ENCODE measurements around the gene RHOV. TPM values are rescaled to one million over a fixed set of nuclear protein-coding genes. Genes with fewer than 3 reads are reported as not detected.
A peak's percentile ranks its signal among the peaks of the same experiment; 100 is the strongest.

Gene RHOV, protein sequence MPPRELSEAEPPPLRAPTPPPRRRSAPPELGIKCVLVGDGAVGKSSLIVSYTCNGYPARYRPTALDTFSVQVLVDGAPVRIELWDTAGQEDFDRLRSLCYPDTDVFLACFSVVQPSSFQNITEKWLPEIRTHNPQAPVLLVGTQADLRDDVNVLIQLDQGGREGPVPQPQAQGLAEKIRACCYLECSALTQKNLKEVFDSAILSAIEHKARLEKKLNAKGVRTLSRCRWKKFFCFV
- total RNA-seq: not detected
- under 1 TPM in 2 of 3 donors, not detected in 1; 0.10 to 0.23 TPM for polyA plus RNA-seq
- long read RNA-seq, donor 1: 0 reads
- long read RNA-seq, donor 2: 0 reads

DNA sequence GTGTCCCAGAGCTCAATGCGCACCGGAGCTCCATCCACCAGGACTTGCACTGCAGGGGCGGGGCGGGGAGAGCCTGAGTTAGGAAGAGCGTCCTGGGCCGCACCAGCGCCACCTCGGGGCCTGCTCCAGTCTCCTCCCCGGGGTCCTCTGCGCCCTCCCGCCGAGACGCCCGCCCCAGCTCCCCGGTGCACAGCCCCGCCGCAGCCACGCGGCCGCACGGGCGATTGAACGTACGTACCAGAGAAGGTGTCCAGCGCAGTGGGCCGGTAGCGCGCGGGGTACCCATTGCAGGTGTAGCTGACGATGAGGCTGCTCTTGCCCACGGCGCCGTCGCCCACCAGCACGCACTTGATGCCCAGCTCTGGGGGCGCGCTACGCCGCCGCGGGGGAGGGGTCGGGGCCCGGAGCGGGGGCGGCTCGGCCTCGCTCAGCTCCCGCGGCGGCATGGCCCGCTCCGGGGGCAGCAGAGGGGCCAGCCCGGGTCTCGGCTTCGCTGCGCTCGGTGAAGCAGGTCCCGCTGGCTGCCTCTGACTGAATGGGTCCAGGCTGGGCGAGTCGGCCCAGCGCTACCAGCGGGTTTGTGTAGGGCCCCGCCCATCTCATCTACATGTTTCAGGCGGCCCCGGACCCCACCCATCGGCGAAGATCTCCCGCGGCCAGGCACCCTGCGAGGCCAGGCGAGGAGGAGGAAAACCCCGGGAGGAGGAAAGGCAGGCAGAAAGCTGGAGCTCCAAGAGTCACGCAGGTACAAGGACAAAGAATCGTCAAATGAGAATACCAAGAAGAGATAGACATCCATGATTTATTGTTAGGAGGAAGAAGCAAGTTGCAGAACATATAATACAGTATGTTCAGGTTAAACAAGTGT lies at the start of gene RHOV:
Gene RHOV (minus strand): TSS at position 541 of the 868 bp plus-strand sequence. CDS start 95 bp downstream, at position 446.
- Histone ChIP-seq H3K4me3 (peak within 1 kb of the TSS; percentile 70), H3K36me3 (ENCODE audit: insufficient read depth in 1 of 2, low read depth in 1 of 2) (no peaks in the 10 kb centered on the region), H3K27ac (no peak within 1 kb of the TSS), H3K4me1 (peaks cover 4% of the 10 kb centered on the region), H3K27me3 (ENCODE audit: insufficient read depth in 3 of 3, low read length in 2 of 3) (peaks cover 0 to 16% (median 6%) of the 10 kb centered on the region in 3 donors), H3K9me3 (no peaks in the 10 kb centered on the region)
- ATAC-seq (peak; percentile 58 to 88 (median 83)), DNase-seq (peak; percentile 44 to 66)
- intact Hi-C loops (cut with DNase I): no loop called here
- TF ChIP-seq, protein P1, sequence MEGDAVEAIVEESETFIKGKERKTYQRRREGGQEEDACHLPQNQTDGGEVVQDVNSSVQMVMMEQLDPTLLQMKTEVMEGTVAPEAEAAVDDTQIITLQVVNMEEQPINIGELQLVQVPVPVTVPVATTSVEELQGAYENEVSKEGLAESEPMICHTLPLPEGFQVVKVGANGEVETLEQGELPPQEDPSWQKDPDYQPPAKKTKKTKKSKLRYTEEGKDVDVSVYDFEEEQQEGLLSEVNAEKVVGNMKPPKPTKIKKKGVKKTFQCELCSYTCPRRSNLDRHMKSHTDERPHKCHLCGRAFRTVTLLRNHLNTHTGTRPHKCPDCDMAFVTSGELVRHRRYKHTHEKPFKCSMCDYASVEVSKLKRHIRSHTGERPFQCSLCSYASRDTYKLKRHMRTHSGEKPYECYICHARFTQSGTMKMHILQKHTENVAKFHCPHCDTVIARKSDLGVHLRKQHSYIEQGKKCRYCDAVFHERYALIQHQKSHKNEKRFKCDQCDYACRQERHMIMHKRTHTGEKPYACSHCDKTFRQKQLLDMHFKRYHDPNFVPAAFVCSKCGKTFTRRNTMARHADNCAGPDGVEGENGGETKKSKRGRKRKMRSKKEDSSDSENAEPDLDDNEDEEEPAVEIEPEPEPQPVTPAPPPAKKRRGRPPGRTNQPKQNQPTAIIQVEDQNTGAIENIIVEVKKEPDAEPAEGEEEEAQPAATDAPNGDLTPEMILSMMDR (IDR thresholded peaks at IDR 0.05): peak; percentile 22
- WGBS, 3 donors: 1 to 2% (median 1%) methylated on average over 60 to 74 of the region's 74 CpGs

- Histone ChIP-seq H3K27ac (peak overlapping the region; percentile 30), H3K4me3 (no peak overlapping the region), H3K4me1 (peaks cover 30% of the 10 kb centered on the region), H3K27me3 (ENCODE audit: insufficient read depth in 3 of 3, low read length in 2 of 3) (peaks cover 0 to 32% (median 7%) of the 10 kb centered on the region in 3 donors), H3K36me3 (ENCODE audit: insufficient read depth in 1 of 2, low read depth in 1 of 2) (no peaks in the 10 kb centered on the region), H3K9me3 (no peaks in the 10 kb centered on the region)
- intact Hi-C loops (cut with DNase I): no loop called here
- 19 to 34% (median 28%) methylated on average over 9 of the region's 9 CpGs for whole genome bisulfite sequencing, 3 donors
- TF ChIP-seq, protein P1 (IDR thresholded peaks at IDR 0.05): no peak
- peak; percentile 78 to 95 (median 87) for ATAC-seq
- DNase-seq: peak in 1 of 2 donors; percentile 77
Observed at GRCh38 chr15:40923551-40923950, 49.5 kb upstream of the RHOV start.

- Histone ChIP-seq H3K9me3 (no peaks in the 10 kb centered on the region), H3K27me3 (ENCODE audit: insufficient read depth in 3 of 3, low read length in 2 of 3) (peaks cover 0 to 23% (median 7%) of the 10 kb centered on the region in 3 donors), H3K36me3 (ENCODE audit: insufficient read depth in 1 of 2, low read depth in 1 of 2) (no peaks in the 10 kb centered on the region), H3K27ac (no peak overlapping the region), H3K4me3 (no peak overlapping the region), H3K4me1 (peaks cover 24% of the 10 kb centered on the region)
- DNase-seq (no peak), ATAC-seq (no peak)
- WGBS, 3 donors: 61 to 63% (median 62%) methylated on average over 10 of the region's 10 CpGs
- intact Hi-C loops (cut with DNase I): loop anchor here in 1 of 2 donors (1.0 kb wide), 1 partner anchor 10 kb away; no protein-coding TSS in a partner anchor
- TF ChIP-seq, protein P1 (IDR thresholded peaks at IDR 0.05): no peak
Observed at GRCh38 chr15:40922608-40923005, 48.6 kb upstream of the RHOV start.

- DNase-seq (no peak), ATAC-seq (no peak)
- H3K9me3 ChIP-seq: no peaks in the 10 kb centered on the region
- TF ChIP-seq, protein P1 (IDR thresholded peaks at IDR 0.05): no peak
- H3K27ac ChIP-seq: no peak overlapping the region
- intact Hi-C loops (cut with DNase I): loop anchor here in 1 of 2 donors (1.0 kb wide), 1 partner anchor 10 kb away; no protein-coding TSS in a partner anchor
- WGBS, 3 donors: 69 to 81% (median 70%) methylated on average over 5 of the region's 5 CpGs
- H3K4me3 ChIP-seq: no peak overlapping the region
- peaks cover 24% of the 10 kb centered on the region for H3K4me1 ChIP-seq
- H3K27me3 ChIP-seq (ENCODE audit: insufficient read depth in 3 of 3, low read length in 2 of 3): peaks cover 0 to 18% (median 7%) of the 10 kb centered on the region in 3 donors
- H3K36me3 ChIP-seq (ENCODE audit: insufficient read depth in 1 of 2, low read depth in 1 of 2): no peaks in the 10 kb centered on the region
Observed at GRCh38 chr15:40921949-40922607, 48.0 kb upstream of the RHOV start.

Measured in psoas muscle (tissue), 8 donors.